Glomerular endothelial cell (primary cell): ENCODE data around the gene BNC2. TPM values are rescaled to one million over a fixed set of nuclear protein-coding genes. Genes with fewer than 3 reads are reported as not detected.
A peak's percentile ranks its signal among the peaks of the same experiment; 100 is the strongest.

Source experiments
- DNase-seq: peaks from one replicate; pipeline ENCODE4 v3.0.0-alpha.2; 2011; ENCODE audit warnings: low read depth, low spot score; ENCODE audit errors: extremely low read depth
- total RNA-seq: library from RNA; depleted of rRNA; stranded (reverse); fragments of >200 nt; gene quantifications from 2 replicates; pipeline ENCODE4 v1.2.3, GENCODE V29; 2015

Gene BNC2
- total RNA-seq, 1 donor from 2014 or later = 19.0 TPM

- no peak for DNase-seq
Measured at GRCh38 chr9:16642421-16643109, 227.9 kb downstream of the BNC2 start.

GRCh38 chr9:16640649-16641048 lies 229.8 kb downstream of the BNC2 start:
- no peak for DNase-seq

DNA sequence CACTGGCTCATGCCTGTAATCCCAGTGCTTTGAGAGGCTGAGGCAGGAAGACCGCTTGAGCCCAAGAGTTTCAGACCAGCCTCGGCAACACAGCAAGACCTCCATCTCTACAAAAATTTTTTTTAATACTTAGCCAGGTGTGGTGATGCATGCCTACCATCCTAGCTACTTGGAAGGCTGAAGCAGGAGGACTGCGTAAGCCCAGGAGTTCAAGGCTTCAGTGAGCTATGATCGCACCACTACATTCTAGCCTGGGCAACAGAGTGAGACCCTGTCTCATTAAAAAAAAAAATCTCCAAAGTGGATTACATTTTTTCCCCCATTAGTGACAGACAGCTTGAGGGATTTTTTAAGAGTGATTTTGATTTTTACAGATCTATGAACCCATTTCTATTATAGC lies 230.8 kb downstream of the BNC2 start:
- no peak for DNase-seq

DNA sequence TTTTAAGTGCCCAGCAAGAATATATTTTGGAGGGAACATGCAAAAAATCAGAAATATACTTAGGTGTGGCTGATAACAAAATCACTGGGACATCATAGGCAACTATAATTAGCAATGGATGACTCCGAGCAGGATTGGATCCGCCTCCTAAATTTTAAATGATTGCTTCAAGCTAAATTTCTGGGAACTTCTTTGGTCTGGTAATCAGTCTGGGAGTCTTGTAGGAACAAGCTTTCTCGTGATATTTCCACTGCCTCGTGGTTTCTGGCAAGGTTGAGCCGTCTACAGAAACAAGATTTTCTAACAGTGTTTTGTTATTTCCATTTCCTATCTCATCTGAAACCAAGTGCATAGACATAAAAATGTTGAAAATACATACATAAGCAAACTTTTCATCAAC lies 232.6 kb downstream of the BNC2 start:
- no peak for DNase-seq

- no peak for DNase-seq
Measured at GRCh38 chr9:16637218-16637617, 233.3 kb downstream of the BNC2 start.

DNA sequence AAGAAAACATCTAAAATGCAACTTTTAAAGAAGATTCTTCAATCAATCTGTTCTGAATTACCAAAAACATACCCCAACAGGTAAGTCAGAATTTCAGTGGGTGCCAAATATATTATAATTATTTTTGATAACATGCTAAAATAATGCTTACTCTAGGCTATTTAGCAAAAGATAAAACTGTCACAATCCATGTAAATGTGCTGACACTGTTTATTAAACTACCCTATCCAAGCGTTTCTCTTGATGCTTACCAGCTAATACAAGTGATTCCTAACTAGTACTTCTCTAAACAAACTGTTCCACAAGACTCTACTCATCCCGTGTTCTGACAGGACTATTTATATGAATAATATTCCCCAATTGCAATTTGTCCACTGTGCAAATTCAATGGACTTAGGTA lies 236.7 kb downstream of the BNC2 start:
- no peak for DNase-seq

- no peak for DNase-seq
Measured at GRCh38 chr9:16628413-16628812, 242.1 kb downstream of the BNC2 start.

DNA sequence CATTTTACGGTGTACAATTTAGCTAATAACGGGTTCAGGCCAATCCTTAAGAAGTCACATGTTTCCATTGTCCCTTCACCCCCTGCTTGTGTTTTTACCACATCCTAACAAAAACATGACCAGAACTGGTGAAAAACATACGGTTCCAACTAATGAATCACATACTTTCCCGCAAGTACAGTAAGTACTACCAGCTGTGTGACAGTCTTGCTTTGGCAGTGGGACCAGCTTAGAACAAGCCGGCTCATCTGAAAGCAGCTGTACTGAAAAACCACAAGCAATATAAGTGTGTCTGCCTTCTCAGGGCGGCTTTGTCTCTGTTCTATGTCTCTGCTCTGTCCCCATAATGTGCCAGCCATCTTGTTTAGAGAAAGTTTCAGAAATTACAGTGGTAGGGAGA lies 242.5 kb downstream of the BNC2 start:
- peak; percentile 58 for DNase-seq

DNA sequence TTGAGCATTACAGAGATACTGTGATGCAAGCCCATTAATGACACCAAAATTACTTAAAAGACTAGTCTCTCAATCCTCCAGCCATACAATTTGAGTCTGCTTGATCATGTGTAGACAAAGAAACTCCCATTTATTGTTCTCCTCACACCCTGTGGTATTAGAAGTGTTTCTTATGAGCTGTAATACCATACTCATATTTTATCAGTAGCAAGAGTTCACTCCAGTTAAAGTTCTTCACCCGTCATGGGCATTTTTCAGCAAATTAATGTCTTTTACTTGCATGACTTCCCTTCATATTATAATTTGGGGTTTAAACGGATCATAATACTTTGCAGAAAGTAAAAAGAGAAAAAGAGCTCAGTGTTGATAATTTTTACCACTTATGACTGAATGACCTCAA lies 242.9 kb downstream of the BNC2 start:
- no peak for DNase-seq

DNA sequence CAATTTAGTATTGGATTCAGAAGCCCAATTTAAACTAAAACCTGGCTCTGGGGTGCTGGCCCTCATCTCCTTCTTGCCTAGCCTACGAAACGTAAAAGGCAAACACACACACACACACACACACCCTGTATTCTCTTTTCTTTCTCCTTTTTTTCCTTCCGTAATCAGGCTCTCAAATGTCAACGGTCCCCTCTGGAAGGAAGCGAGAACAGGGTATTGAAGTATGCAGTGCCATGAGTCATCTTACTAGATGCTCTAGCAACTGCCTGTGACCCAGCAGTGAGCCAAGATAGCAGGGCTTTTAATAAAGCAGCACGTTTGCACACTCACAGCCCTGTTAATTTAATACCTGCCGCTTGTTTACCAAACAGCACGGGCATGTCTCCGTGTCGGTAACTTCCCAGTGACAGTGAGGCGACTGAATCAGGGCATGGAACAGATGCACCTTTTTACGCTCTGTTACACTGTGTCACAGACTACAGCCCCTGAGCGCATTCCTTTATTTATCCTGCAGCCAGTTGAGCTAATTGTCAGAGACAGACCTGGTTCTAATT lies 243.8 kb downstream of the BNC2 start:
- peak; percentile 62 for DNase-seq

DNA sequence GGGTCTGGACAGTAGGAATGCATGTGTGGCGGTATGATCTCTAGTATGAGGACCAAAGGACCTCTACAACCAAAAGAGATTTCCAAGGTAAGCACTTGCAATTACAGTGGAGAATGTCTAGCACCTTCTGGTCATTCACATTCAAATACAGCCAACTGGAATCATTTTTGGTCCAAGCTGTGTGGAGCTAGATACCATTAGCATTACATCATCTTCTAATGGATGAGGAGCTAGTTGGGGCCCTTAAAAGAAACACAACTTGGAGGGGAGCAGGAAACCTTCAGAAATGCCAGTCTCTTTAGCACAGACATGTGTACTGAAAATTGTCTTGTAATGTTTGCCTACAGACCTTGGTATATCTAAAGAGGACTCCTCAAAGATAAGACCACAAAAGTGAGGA lies 244.7 kb downstream of the BNC2 start:
- no peak for DNase-seq

- no peak for DNase-seq
Measured at GRCh38 chr9:16625161-16625631, 245.3 kb downstream of the BNC2 start.

DNA sequence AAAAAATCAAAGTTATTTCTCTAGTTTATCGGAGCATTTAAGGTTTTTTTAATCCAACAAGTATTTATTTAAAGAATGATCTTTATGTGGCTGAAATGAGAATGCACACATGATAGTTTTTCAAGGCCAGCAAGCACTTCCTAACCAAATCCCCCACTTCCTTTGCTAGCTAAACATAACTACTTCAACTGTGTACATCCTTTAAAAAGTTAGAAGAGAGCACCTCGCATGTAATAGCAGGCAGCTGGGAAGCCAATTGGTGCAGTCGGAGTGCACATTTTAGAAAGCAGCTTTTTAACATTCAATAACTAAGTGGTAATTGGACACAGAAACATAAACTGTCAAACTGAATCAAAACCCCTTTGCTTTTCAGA lies 245.7 kb downstream of the BNC2 start:
- DNase-seq = no peak

DNA sequence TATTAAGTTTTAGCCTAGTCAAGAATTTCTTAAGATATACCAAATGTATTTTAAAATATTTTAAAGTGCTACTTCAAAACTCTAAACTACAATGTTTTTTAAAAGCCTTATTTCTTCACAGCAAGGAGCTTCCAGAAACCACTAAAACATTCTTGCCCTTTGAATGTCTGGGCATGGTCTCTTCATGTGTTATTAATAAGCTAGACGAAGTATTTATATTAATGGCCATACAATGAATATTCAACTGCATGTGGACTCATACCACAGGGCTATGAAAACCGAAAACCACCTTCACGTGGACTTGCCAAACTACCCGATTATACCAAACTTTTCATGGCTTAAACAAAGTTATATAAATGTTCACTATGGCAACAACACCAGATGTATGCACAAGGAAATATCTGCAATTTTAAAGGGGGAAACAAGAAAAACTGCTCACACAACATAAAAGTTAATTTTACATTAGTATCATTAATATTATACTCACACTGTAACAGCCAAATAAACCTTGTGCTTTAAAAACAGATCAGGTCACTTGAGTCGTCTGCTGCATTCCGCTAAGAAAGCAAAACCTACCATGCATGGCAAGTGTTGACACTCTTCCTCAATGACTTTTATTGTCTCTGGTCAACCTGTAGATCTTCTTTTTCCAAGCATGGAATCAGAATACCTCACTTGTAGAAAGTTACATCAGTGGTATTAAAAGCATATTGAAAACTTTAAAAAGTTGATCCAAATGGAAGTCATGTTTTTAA lies 246.3 kb downstream of the BNC2 start:
- no peak for DNase-seq

DNA sequence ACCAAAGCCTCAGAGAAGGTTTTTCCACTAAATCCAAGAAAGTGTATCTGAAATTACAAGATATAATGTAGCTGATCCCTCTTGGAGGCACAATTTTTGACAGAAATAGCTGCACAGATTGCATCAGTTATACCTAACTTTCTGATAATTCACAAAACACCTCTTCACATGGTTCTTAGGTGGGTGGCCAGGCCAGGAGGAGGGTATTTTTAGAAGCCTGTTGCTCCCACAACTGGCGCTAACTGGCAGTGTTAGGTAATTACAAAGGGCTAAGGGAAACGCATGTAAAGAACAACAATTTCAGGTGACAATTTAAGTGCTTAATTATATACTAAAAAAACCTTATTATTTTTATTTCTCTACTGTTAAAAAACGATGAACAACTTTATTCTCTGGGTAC lies 247.9 kb downstream of the BNC2 start:
- DNase-seq = no peak

DNA sequence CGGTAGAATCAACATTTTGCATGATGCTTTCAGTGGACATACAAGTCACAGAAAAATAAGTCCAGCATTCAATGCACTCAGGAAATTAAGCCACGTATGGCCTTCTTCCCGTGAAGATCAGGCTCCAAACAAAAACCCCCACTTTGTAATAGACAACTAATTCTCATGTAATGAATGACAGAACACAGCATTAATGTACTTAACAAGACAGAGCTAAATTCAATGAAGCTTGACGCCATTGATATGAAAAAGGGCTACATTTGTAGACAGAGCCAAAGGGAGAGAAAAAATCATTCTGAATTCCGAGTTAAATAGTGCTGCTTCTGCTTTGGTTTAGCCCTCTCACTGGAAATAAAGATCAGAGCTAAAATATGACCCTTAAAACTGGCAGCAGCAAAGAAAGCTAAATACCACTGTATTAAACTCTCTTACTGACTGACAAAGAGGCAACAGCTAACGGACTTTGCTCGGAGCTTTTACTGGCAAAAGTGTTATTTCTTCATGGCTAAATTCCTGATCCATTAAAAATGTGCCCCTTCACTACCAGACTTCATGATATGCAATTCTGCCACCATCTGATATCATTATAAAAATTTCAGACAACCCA lies 250.5 kb downstream of the BNC2 start:
- DNase-seq = no peak

- DNase-seq = no peak
Measured at GRCh38 chr9:16619402-16619801, 251.1 kb downstream of the BNC2 start.

DNA sequence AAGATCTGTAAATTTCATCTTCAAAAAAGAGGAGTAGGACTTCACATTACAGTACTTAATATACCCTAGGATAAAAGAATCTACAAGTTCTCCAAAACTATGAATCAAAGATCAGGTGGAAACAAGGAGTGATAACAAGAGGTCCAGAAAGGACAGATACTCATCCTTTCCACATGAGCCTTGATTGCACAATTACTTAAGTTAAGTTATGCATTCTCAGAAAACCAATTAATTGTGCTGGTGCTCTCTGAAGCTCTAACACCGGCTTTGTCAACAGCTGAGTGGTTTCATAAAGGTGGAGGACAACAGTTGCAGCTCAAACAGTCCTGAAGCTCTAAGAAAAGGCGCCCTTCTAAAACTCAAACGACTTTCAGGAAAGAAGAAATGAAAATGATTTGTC lies 251.9 kb downstream of the BNC2 start:
- DNase-seq = no peak

DNA sequence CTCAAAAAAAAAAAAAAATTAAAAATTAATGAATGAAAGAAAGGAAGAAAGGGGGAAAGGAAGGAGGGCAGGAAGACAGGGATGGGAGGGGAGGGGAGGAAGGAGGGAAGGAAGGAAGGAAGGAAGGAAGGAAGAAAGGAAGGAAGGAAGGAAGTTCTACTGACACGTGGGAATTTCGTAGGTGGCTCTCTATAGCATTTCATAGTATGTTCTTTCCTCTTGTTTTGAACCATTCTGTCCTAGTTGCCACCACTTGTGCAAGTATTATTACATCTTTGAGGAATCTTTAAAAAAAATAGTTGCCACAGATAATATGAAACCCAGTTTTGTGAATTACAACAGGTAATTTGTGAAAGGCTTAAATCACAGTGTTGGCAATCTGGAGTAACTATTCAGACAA lies 253.8 kb downstream of the BNC2 start:
- DNase-seq = no peak

- peak; percentile 33 for DNase-seq
Measured at GRCh38 chr9:16615451-16615850, 255.0 kb downstream of the BNC2 start.

- no peak for DNase-seq
Measured at GRCh38 chr9:16613605-16614004, 256.9 kb downstream of the BNC2 start.

- DNase-seq = no peak
Measured at GRCh38 chr9:16613051-16613450, 257.4 kb downstream of the BNC2 start.
